GM21390 (cell line): ENCODE data around the gene ASCC2.
"Not testable (repeated sequence)": the region's sequence is repeated elsewhere in the genome, so short reads cannot be mapped to it uniquely, and the experiment has no call there.

Source experiments
- ATAC-seq: cut with Tn5 transposase; IDR thresholded peaks from one replicate; pipeline ENCODE4 v1.9.1; 2021; ENCODE audit not compliant: unreplicated experiment

ASCC2 gene, protein sequence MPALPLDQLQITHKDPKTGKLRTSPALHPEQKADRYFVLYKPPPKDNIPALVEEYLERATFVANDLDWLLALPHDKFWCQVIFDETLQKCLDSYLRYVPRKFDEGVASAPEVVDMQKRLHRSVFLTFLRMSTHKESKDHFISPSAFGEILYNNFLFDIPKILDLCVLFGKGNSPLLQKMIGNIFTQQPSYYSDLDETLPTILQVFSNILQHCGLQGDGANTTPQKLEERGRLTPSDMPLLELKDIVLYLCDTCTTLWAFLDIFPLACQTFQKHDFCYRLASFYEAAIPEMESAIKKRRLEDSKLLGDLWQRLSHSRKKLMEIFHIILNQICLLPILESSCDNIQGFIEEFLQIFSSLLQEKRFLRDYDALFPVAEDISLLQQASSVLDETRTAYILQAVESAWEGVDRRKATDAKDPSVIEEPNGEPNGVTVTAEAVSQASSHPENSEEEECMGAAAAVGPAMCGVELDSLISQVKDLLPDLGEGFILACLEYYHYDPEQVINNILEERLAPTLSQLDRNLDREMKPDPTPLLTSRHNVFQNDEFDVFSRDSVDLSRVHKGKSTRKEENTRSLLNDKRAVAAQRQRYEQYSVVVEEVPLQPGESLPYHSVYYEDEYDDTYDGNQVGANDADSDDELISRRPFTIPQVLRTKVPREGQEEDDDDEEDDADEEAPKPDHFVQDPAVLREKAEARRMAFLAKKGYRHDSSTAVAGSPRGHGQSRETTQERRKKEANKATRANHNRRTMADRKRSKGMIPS

DNA sequence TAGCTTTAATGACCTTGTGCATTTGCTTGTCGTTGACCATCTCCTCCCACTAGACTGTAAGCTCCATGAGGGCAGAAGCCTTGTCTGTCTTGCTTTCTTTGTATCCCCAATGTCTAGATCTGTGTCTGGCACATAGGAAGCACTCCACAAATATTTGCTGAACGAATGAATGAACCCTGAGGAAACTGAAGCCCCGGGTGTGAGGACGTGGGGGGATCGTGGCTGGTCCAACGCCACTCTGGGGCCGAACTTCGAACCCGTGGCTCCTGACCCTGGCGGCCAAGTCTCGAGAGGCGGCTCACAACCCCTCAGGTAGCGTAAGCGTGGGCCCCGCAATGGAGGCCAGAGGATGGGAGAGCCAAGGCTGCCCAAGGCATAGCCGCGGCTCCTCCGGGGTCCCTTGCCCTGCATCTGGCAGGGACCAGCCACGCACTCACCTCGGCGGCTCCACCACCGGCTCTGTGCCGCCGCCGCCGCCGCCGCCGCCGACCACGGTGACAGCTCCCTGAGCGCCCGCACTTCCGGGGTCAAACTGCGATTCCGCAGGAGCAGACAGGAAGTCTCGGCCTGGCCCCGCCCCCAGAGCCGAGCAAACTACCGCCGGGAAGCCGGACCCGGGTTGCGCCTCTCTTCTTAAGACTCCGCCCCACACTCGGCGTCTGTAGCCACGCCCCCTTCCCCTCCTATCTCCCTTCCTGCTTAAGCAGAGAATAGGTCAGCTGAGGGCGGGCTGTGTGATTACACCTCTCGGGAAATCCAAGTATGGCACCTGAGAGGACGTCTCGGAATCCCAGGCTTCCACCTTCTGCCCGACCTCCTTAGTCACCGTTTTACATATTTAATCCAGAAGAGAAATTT, at the start of gene ASCC2:
Gene ASCC2, minus strand, starts transcription at position 534 of the 858 bp plus-strand sequence. CDS start 5,949 bp downstream, outside the sequence.
- ATAC-seq: peak; percentile 92

DNA sequence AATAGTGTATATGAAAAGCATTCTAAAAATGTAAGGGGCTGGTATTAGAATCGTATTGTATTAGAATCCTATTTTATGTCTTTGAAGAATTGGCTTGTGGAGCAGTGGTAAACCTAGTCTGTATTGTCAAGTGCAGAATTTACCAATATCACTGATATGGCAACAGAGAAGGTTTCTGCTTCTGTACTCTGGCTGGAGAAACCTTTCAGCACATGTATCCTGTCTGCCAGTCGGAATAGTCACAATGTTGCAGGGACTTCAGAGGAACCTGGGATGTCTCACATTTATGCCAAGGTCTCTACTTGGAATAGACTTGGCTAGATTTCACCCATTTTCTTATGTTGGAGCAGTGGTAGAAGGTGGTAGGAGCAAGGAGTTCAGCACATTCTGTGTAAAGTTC, 49.3 kb upstream of the ASCC2 start:
- ATAC-seq: no peak

DNA sequence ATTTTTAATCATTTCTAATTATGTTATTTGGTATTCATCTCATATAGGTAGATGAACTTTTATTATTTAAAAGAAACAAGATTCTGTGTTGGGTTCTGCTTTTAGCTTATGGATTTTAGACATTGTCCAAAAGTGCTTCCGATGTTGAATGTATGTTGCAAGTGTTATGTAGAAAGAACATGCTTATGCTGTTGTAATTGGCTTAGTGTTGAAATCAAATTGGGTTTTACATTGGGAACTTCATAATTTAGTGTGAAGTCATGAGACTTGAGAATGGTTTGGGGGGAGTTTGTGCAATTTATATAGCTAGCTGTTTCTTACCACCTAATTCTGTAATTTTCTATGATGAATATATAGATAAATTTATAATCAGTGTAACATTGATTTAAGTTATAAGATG, 48.5 kb upstream of the ASCC2 start:
- no peak for ATAC-seq

DNA sequence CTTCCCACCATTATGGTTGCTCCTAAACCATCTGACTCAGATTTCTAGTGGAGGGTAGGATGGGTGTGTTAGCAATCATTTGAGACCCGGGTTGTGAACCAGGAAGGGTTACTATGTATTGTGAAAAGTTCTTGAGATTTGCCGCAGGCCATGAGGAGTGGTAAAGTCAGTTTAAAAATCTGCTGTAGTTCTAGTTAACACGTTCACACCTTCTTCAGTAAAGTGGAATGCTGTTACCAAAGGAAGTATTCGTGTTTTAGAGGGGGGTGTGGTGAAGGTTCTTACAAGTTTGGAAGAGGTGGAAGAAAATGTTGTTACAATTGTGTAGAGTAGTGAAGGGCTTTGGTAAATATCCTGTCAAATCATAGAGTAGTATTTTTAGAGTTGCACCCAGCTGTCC, 47.5 kb upstream of the ASCC2 start:
- ATAC-seq: no peak

DNA sequence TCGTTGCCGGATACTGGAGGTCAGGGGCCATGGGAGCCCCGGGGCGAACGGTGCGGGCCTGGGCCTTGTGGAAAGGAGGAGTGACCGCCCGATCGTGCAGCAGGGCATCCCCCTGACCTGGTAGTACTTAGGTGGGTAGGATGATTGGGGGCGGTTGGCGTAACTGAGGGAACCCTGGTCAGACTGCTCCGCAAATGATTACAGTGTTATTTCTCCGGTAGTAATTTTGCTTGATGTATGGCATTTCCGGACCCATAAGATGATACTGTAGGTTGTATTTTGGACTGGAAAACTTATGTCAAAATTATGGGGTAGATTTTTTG, 45.7 kb upstream of the ASCC2 start:
- no peak for ATAC-seq

DNA sequence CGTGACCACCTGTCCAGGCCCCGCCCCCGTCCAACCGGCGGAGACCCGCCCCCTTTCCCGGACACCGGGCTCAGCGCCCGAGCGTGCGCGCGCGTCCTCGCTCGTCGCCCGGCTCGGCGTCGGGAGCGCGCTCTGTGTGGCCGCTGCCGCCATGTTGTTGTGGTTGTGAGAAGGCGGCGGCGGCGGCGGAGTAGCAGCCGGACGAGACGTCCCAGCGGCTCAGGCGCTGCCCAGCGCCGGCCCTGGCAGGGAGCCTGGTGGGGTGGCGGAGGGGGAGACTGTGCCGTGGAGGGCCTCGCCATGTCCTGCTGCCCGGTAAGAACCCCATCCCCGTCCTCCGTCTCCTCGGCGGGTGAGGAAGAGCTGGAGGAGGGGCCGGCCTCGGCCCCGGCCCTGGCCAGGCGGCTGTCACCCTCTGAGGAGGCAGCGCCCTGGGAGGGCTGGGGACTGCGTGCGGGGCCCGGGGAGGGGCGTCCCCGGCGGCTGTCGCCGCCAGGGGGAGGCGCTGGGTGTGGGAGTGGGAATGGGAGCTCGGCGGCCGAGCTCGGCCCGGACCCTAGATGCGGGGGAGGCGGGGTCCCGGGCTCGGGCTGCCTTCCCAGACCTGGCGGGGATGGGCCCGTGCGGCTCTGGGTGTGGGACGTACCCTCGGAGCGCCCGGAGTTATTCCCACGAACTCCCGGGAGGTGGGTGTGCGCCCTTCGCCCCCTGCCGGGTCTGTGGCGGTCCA, 45.1 kb upstream of the ASCC2 start, which contains the start of gene MTMR3:
Gene MTMR3, plus strand, starts transcription at position 130 of the 730 bp plus-strand sequence. CDS start 87,886 bp downstream, outside the sequence.
- ATAC-seq: peak; percentile 67

DNA sequence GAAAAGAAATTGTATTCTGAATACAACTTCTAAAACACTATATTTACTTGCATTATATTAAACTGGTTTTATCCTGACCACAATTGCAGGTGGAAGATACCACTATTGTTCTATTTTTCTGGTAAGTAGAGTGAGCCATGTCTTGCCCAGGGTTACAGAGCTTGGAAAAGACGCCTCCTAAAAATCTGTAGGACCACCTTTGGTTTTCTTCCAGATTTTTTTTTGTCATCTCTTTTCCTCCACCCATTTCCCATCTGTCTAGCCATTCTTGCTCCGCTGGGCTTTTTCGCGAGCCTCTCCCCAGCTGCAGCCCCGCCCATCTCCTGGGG, 44.6 kb upstream of the ASCC2 start:
- no peak for ATAC-seq

DNA sequence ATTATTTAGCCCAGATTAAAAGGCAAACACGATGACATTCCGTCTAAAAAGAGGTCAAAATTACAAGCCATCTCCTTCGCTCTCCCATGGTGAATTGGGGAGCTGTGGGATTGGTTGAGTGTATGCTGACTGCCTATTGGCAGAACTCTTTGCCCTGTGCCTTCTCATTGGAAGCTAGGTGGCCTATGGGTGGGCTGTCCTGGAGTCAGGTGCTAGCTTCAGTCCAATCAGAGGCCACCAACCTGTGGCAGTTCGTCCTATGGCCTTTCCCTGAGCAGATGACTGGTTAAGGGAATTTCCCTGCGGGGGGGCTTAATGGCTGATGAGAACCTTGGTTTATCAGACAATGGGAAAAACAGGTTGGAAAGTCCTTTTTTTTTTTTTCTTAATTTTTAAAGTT, 41.7 kb upstream of the ASCC2 start:
- no peak for ATAC-seq

DNA sequence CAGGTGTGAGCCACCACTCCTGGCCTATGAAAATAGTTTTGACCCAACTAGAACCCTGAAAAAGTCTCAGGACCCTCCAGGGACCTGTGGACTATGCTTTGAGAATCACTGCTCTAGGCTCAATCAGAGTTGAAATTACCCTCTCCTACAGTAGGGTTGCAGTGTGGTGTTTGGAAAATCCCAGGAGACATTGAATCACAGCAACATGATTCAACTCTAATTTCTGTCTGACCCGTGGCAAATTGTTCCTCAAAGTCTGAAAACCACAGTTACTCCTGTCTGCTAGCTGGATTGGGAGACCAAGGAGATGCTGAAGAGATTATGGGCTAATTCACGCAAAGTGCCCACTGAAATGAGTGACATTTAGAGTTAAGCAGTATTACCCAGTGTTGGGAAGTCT, 39.5 kb upstream of the ASCC2 start:
- no peak for ATAC-seq

DNA sequence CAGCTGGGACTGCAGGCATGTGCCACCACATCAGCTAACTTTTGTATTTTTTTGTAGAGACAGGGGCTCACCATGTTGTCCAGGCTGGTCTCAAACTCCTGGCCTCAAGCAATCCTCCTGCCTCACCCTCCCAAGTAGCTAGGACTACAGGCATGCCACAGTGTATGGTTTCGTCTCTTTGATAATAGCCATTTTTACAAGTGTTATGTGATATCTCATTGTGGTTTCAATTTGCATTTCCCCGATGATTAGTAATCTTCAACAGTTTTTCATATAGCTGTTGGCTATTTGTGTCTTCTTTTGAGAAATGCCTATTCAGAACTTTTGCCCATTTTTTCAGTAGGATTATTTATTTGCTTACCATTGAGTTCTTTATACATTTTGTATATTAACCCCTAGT, 35.9 kb upstream of the ASCC2 start:
- ATAC-seq: no peak

DNA sequence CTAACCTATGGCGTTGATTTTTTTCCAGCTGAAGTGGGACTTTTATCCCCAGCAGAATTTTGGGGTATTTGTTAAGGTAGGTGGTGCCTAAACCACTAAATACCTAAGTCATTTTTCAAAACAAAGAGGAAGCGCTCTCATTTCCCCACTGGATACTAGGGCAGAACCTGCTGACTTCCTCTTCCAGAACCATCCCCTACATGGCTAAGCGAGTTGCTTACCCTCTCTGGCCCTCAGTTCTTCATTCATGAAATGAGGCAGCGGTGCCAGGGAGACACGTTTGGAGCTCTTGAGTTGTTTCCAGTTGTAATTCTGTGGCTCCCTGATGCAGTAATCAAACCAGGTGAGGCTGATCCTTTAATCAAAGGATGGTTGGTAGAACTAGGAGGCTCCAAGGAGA, 34.9 kb upstream of the ASCC2 start:
- no peak for ATAC-seq

DNA sequence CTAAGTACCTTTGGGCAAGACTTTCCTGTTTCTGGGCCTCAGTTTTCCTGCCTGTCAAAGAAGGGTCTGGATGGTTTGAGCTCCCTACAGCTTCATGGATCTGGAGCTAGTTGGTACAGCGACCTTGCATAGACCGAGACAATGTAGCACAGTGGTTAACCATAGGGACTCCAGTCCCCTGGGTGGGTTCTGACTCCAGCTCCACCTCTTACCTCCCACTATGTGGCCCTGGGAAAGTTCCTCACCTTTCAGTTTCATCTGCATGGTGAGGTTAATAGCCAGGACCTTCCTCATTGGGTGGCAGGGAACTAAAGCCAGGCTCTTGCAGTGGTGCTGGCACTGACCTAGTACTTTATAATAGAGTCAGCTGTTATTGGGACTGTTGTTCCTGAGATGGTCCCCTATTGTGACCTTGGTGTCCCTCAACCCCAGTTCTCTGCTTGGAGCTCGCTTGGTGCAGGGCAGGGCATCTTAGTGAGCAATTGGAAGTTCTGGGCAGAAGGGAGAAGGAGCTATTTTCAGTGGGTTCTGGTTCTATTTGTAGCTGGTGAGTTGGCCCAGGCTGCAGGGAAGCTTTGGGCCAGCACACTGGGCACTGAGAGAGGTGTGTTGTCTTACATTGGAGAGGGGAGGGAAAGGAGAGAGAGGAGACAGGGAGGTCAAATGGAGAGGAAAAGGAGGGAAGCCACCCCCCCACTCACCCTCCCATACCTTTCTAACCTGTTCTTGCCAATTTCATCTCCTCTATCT, 34.2 kb upstream of the ASCC2 start:
- no peak for ATAC-seq

DNA sequence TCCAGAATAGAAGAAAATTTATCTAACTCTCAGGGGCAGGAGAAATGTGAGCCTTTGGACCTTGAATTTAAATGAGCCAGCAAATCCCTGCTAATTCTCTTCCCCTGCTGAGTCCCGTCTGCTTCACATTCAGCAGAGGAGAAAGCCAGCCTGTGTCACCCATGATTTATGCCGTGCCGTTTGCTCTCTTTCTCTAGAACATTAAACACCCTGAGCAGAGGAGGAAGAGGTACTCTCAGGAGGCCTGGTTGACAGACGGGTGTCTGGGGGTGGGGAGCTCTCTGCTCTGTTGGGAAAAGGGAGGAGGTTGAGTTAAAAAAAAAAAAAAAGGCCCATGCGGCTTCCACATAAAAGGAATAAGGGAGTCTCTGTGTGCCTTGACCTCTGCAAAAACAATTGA, 33.6 kb upstream of the ASCC2 start:
- no peak for ATAC-seq

DNA sequence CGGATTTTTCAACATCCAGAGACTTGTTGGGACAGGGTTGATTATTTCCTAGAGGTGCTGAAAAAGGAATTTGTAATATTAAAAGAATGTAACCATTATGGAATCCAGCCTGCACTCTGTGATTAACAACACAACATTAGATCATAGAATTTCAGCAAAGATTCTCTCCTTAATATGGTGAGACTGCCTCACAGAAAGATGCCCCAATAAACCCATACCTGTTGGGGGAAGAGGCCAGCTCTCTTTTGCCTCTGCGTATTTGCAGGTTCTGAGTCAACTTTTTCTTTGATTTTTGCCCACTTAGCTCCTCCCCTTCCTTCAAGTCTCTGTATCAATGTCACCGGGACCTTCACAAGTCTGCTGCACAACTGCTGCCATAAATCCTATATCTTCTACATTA, 32.5 kb upstream of the ASCC2 start:
- no peak for ATAC-seq

DNA sequence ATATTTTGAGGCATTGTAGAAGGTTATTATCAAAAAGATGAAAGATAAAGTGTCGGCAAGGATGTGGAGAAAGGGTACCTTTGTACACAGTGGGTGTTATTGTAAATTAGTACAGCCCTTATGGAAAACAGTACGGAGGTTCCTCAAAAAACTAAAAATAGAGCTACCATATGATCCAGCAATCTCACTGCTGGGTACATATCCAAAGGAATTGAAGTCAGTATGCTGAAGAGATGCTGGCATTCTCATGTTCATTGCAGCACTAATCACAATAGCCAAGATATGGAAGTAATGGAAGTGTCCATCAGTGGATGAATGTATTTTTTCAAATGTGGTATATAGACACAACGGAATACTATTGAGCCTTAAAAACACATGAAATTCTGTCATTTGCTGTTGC, 29.8 kb upstream of the ASCC2 start:
- no peak for ATAC-seq

DNA sequence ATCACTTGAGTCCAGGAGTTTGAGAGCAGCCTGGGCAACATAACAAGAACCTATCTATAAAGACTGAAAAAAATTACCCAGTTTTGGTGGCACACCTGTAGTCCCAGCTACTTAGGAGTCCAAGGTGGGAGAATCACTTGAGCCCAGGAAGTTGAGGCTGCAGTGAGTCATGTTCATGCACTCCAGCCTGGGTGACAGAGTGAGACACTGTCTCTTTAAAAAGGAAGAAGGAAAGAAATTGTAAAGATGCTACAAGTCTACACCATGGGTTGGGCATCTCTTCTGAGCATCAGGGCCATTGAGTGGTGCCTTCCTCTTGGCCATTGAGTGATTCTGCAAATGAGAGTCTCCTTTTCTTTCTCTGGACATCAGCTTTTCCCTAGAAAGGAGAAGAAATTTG, 29.2 kb upstream of the ASCC2 start:
- ATAC-seq: no peak

DNA sequence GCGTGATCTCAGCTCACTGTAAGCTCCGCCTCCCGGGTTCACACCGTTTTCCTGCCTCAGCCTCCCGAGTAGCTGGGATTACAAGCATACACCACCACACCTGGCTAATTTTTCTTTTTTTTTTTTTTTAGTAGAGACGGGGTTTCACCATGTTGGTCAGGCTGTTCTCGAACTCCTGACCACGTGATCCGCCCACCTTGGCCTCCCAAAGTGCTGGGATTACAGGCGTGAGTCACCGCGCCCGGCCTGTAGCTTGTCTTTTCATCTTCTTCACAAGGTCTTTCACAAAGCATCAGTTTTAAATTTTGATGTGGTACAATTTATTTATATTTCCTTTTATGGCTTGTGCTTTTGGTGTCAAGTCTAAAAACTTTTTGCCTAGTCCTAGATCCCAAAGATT, 27.5 kb upstream of the ASCC2 start:
- not testable (repeated sequence) for ATAC-seq

DNA sequence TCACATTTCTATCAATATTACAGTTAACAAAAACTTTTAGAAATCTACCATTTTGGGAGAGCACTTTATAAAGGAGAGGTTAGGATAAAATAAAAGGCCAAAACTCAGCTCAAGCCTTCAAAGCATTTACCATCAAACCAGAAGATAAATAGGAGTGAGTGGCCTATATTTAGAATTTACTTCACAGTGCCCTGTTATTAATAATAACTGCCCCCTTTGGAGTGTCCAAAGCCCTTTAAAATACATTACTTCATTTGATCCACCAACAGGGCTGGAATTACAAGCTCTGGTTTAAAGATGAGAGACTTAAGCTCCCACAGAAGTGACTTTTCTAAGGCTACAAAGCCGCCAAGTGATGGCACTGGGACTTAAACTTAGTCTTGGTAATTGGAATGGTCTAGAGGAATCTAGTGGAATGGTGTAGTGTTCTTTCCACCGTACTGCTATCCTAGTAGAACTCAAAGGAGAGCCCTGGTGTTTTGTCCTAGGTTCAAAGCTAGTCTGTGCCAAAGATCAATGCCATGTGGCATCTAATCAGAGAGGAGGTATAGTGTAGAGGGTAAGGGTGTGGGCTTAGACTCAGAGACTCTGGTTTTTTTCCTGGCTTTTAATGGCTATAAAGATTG, 23.7 kb upstream of the ASCC2 start:
- no peak for ATAC-seq

DNA sequence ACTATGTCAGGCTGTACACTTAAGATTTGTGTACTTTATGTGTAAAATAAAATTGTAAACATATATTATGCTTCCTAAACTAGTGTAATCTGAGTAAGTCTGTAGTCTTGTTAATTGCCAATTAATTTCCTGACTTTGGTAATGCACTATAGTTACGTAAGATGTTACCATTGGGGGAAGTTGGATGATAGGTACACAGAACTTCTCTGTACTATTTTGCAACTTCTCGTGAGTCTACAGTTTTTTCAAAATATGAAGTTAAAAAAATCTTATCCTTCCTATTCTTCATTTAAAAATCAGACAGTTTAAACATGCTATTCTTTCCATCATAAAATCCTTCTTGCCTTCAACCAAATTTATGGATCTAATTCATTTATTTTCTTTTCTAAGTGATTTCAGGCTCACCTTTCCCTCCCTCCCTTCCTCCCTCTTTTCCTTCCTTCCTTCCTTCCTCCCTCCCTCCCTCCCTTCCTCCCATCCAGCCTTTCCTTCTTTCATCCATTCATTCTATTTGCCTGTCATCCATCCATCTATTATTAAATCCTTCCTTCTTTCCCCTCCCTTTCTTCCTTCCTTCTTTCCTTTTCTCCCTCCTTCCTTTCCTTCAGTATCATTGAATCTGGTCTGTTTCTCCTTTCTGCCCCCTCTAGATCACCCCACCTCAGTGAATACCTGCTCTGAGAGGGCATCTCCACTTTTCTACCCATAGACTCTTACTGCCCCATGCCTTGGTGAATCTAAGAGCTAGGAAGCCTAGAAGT, 22.1 kb upstream of the ASCC2 start:
- ATAC-seq: no peak
